Gastroesophageal sphincter (tissue), 3 donors: Measurements from ENCODE around the gene ARHGAP26.

Source experiments
- EP300 ChIP-seq: sonication (generic); formaldehyde crosslinking; IDR thresholded peaks from one replicate; pipeline ENCODE4 v1.6.1; 2017; ENCODE audit warnings: antibody characterized with exemption, mild to moderate bottlenecking
- TF ChIP-seq, protein P1 (sequence below), 4 experiments: fragments of 200-600 bp in 2 of 4; fragments of 450-650 bp in 2 of 4; sonication (generic) in 1 of 4; IDR thresholded peaks; one replicate each; pipeline ENCODE4 v1.5.1; 2017 to 2019; ENCODE audit warnings: antibody characterized with exemption in 4 of 4, mild to moderate bottlenecking in 2 of 4, moderate library complexity in 2 of 4

DNA sequence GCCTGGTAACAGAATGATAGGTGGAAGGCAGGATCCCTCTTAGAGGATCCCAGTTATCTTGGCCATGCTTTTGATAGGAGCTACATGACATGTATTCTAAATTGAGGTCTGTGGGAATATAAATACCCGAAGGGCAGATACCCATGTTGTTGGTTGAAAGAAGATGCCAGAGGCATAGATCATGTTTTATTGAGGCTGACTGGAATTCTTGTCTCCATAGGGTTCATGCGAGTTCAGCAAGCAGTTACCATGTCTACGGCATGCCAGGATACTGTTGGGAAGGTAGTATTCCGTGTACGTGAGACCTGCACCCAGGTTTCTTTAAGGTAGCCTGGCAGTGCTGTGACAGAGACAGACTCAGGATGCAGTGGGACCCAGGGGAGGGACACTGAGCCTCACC lies 402.6 kb downstream of the ARHGAP26 start:
- TF ChIP-seq, protein P1, sequence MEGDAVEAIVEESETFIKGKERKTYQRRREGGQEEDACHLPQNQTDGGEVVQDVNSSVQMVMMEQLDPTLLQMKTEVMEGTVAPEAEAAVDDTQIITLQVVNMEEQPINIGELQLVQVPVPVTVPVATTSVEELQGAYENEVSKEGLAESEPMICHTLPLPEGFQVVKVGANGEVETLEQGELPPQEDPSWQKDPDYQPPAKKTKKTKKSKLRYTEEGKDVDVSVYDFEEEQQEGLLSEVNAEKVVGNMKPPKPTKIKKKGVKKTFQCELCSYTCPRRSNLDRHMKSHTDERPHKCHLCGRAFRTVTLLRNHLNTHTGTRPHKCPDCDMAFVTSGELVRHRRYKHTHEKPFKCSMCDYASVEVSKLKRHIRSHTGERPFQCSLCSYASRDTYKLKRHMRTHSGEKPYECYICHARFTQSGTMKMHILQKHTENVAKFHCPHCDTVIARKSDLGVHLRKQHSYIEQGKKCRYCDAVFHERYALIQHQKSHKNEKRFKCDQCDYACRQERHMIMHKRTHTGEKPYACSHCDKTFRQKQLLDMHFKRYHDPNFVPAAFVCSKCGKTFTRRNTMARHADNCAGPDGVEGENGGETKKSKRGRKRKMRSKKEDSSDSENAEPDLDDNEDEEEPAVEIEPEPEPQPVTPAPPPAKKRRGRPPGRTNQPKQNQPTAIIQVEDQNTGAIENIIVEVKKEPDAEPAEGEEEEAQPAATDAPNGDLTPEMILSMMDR (IDR thresholded peaks at IDR 0.05) = no peak
- no peak for TF ChIP-seq EP300
